Cardiac fibroblast (primary cell): ENCODE data around the gene GLRX.

Experiments
- DNase-seq, 2 donors: peaks; one replicate each; pipeline versions ENCODE4 v3.0.0 to v3.0.0-alpha.2; 2010; ENCODE audit warnings: low read depth in 2 of 2
- H3K4me3 ChIP-seq, 2 donors: replicated peaks in 1 of 2; 1 replicate in 1 of 2; 2 replicates in 1 of 2; pipeline ENCODE4 v1.5.1; 2011; ENCODE audit warnings: low read depth in 2 of 2, low read length in 2 of 2, mild to moderate bottlenecking in 2 of 2, moderate library complexity in 1 of 2
- CTCF ChIP-seq: IDR thresholded peaks from one replicate; pipeline ENCODE4 v1.5.1; 2011; ENCODE audit warnings: low read depth, mild to moderate bottlenecking, low read length, inconsistent platforms

Gene GLRX

GRCh38 chr5:95822043-95822541 lies 434 bp downstream of the GLRX start:
- DNase-seq: peak; percentile 73 to 81
- no peak for TF ChIP-seq CTCF
- H3K4me3 ChIP-seq: peak overlapping the region; percentile 81 to 82

GRCh38 chr5:95821110-95822021 lies 1.2 kb downstream of the GLRX start:
- no peak for TF ChIP-seq CTCF
- H3K4me3 ChIP-seq: peak overlapping the region; percentile 81 to 82
- no peak for DNase-seq

DNA sequence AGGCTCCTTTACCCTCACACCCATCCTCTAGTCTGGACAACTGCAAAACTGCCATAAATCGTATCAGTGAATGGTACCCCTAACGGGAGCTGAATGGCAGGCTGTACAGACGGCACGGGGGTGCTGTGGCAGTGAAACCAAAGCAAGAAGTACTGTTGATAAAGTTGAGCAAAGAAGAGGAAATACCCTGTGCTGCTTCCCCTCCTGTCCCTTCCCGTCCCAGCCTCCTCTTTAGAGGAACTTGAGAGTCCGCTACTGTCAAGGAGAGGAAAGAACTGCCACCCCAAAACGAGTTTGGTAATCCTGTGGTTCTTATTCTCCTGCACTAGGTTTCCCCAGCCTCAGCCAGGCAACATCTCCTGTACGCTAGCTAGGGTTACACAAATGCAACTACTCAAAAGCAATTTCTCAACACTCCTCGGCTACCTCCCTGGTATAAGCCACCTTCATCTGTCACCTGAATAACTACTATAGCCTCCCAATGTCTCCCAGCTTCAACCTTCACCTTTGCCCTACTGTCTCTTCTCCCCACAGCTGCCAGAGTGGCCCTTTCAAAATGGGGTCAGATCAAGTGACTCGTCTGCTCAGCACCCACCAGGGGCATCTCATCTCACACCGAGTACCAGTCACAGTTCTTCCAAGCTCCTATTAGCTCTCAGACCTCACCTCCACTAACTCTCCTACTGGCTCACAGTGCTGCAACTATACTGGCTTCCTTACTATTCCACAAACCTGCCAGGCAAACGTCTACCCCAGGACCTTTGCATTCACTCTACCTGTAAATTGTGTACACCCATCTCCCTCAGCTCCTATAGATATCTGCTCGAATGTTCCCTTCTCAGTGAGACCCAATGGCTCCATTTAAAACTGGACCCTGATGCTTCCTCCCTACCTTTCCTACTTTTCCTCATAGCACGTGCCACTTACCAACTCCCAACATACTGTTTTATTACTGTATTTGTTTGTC lies 4.1 kb downstream of the GLRX start:
- peak overlapping the region in 1 of 2 donors; percentile 27 for H3K4me3 ChIP-seq
- no peak for TF ChIP-seq CTCF

GRCh38 chr5:95817430-95817829 lies 5.1 kb downstream of the GLRX start:
- TF ChIP-seq CTCF: no peak
- peak overlapping the region in 1 of 2 donors; percentile 27 for H3K4me3 ChIP-seq
- DNase-seq: peak in 1 of 2 donors; percentile 24

More for the DNA sequence above, 4.1 kb downstream of the GLRX start:
- no peak for DNase-seq

DNA sequence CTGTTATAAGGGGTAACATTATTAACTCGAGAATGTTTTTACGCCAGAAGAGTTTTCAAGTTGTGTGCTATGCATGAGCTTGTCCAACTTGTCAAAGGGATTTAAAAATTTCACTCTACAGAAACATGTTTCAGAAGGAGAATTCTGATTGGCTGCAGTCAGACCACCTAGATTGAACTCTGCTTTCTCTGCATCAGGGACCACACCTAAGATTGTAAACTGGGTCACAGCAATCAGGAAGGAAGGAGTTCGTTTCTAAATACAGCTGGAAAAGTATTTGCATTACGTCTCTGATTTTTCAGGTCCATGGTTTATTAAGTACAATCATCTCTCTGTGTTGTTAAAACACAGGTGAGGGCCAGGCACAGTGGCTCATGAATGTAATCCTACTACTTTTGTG lies 5.8 kb downstream of the GLRX start:
- no peak for DNase-seq
- no peak overlapping the region for H3K4me3 ChIP-seq
- no peak for TF ChIP-seq CTCF

- H3K4me3 ChIP-seq: no peak overlapping the region
- TF ChIP-seq CTCF: no peak
- no peak for DNase-seq
Measured at GRCh38 chr5:95816341-95816740, 6.2 kb downstream of the GLRX start.
